Stimulated activated CD4-positive, alpha-beta T cell treated with anti-CD3 and anti-CD28 coated beads, Interleukin-4, amount 100 ng/mL, for 24 hours (primary cell): ENCODE measurements around the gene SPOUT1.

Source experiments
- DNase-seq: peaks from one replicate; pipeline ENCODE4 v3.0.0-alpha.2; 2020

Gene SPOUT1

GRCh38 chr9:128770286-128771030, 59.1 kb downstream of the SPOUT1 start:
- DNase-seq, result no peak
